Parathyroid adenoma (tissue), 2 donors: ENCODE results near the gene USHBP1.

Experiments used
- H2AFZ ChIP-seq: fragments of 300-600 bp; sonication (generic); one replicate; pipeline ENCODE4 v1.7.0; 2017; ENCODE audit warnings: antibody characterized with exemption, mild to moderate bottlenecking
- H3K27ac ChIP-seq: fragments of 300-600 bp; sonication (generic); one replicate; pipeline ENCODE4 v1.7.0; 2017
- H3K27me3 ChIP-seq: fragments of 300-600 bp; sonication (generic); one replicate; pipeline ENCODE4 v1.7.0; 2017; ENCODE audit warnings: low read length; ENCODE audit not compliant: control insufficient read depth, insufficient read depth
- H3K36me3 ChIP-seq: fragments of 300-600 bp; sonication (generic); one replicate; pipeline ENCODE4 v1.7.0; 2017; ENCODE audit warnings: low read length; ENCODE audit not compliant: control insufficient read depth, insufficient read depth
- H3K4me1 ChIP-seq: fragments of 300-600 bp; sonication (generic); one replicate; pipeline ENCODE4 v1.7.0; 2017; ENCODE audit warnings: control low read depth
- H3K4me2 ChIP-seq: fragments of 300-600 bp; sonication (generic); one replicate; pipeline ENCODE4 v1.7.0; 2017; ENCODE audit warnings: low read length
- H3K4me3 ChIP-seq: fragments of 300-600 bp; sonication (generic); one replicate; pipeline ENCODE4 v1.7.0; 2017; ENCODE audit warnings: low read depth, low read length
- H3K79me2 ChIP-seq: fragments of 300-600 bp; sonication (generic); one replicate; pipeline ENCODE4 v1.7.0; 2017; ENCODE audit warnings: control low read depth
- H3K9ac ChIP-seq: fragments of 300-600 bp; sonication (generic); one replicate; pipeline ENCODE4 v1.7.0; 2017; ENCODE audit warnings: mild to moderate bottlenecking
- H3K9me3 ChIP-seq: fragments of 300-600 bp; sonication (generic); one replicate; pipeline ENCODE4 v1.7.0; 2017; ENCODE audit warnings: low read length; ENCODE audit not compliant: control insufficient read depth
- TF ChIP-seq, protein P1 (sequence below): fragments of 300-600 bp; sonication (generic); IDR thresholded peaks from one replicate; pipeline ENCODE4 v1.7.0; 2017; ENCODE audit warnings: antibody characterized with exemption, mild to moderate bottlenecking
- donor health status: primary hyperparathyroidism.

The USHBP1 gene

GRCh38 chr19:17268754-17269153, 4.2 kb upstream of the USHBP1 start:
- H3K4me1 ChIP-seq, result peaks cover 5% of the 10 kb centered on the region

GRCh38 chr19:17266975-17267788, 2.6 kb upstream of the USHBP1 start, which contains the start of gene BABAM1:
BABAM1 (plus strand) TSS chr19:17267443; CDS start chr19:17268807, 1,364 bp downstream.
- Histone ChIP-seq H3K4me2 (peak within 1 kb of the TSS; percentile 90), H3K4me3 (peak within 1 kb of the TSS; percentile 97), H2AFZ (peak within 1 kb of the TSS; percentile 98), H3K27me3 (no peaks in the 10 kb centered on the region), H3K27ac (peak within 1 kb of the TSS; percentile 58), H3K9ac (peak within 1 kb of the TSS; percentile 64), H3K79me2 (no peaks in the 10 kb centered on the region), H3K36me3 (no peaks in the 10 kb centered on the region), H3K4me1 (peaks cover 5% of the 10 kb centered on the region), H3K9me3 (no peaks in the 10 kb centered on the region)
- TF ChIP-seq, protein P1, sequence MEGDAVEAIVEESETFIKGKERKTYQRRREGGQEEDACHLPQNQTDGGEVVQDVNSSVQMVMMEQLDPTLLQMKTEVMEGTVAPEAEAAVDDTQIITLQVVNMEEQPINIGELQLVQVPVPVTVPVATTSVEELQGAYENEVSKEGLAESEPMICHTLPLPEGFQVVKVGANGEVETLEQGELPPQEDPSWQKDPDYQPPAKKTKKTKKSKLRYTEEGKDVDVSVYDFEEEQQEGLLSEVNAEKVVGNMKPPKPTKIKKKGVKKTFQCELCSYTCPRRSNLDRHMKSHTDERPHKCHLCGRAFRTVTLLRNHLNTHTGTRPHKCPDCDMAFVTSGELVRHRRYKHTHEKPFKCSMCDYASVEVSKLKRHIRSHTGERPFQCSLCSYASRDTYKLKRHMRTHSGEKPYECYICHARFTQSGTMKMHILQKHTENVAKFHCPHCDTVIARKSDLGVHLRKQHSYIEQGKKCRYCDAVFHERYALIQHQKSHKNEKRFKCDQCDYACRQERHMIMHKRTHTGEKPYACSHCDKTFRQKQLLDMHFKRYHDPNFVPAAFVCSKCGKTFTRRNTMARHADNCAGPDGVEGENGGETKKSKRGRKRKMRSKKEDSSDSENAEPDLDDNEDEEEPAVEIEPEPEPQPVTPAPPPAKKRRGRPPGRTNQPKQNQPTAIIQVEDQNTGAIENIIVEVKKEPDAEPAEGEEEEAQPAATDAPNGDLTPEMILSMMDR, result no peak

More at GRCh38 chr19:17268754-17269153, 4.2 kb upstream of the USHBP1 start:
- no peak overlapping the region for H3K4me2 ChIP-seq
- H3K9ac ChIP-seq, result no peak overlapping the region
- H3K27ac ChIP-seq, result no peak overlapping the region
- H3K27me3 ChIP-seq, result no peaks in the 10 kb centered on the region
- H3K79me2 ChIP-seq, result no peaks in the 10 kb centered on the region
- no peak overlapping the region for H3K4me3 ChIP-seq
- TF ChIP-seq, protein P1, result no peak
- no peaks in the 10 kb centered on the region for H3K36me3 ChIP-seq
- H2AFZ ChIP-seq, result no peak overlapping the region
- no peaks in the 10 kb centered on the region for H3K9me3 ChIP-seq

DNA sequence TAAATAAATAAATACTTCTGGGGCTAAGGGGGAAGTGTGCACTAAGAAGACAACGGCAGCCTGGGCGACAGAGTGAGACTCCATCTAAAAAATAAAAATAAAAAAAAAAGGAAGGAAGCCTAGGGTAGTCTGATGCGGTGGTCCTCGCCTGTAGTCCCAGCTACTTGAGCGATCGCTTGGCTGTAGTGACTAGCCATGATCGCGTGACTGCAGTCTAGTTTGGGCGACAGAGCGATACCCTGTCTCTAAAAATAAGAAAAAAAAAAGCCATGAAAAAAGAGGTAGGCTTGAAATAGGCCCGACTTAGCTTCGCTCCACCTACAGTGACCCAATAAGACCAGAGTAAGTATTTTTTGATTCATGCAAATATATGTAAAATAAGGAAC, 2.0 kb upstream of the USHBP1 start:
- Histone ChIP-seq H3K27me3 (no peaks in the 10 kb centered on the region), H3K9me3 (no peaks in the 10 kb centered on the region), H3K4me2 (no peak overlapping the region), H3K4me1 (peaks cover 5% of the 10 kb centered on the region), H2AFZ (no peak overlapping the region), H3K79me2 (no peaks in the 10 kb centered on the region), H3K9ac (no peak overlapping the region), H3K27ac (no peak overlapping the region), H3K4me3 (peak overlapping the region; percentile 13), H3K36me3 (no peaks in the 10 kb centered on the region)
- TF ChIP-seq, protein P1, result no peak

DNA sequence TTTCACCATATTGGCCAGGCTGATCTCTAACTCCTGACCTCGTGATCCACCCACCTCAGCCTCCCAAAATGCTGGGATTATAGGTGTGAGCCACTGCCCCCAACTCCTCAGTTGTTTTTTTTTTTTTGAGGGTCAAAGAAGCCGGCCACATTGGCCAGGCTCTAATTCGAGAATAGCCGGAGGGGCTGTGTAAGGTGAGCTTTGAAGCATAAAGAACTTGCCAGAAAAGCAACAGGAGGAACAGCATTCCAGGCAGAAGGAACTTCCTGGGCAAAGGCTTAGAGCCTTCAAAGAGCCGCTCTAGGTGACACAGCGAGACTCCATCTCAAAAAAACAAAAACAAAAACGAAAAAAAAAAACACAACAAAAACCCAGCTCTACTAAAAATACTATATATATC, 1.5 kb upstream of the USHBP1 start:
- Histone ChIP-seq H3K4me1 (peaks cover 5% of the 10 kb centered on the region), H3K27ac (no peak overlapping the region), H3K9me3 (no peaks in the 10 kb centered on the region), H3K79me2 (no peaks in the 10 kb centered on the region), H3K4me2 (no peak overlapping the region), H3K9ac (no peak overlapping the region), H3K27me3 (no peaks in the 10 kb centered on the region), H3K36me3 (no peaks in the 10 kb centered on the region), H3K4me3 (no peak overlapping the region), H2AFZ (no peak overlapping the region)
- TF ChIP-seq, protein P1, result no peak
